H9 (cell line): ENCODE data around the gene ANAPC15. TPM values are rescaled to one million over a fixed set of nuclear protein-coding genes. Genes with fewer than 3 reads are reported as not detected.

Source experiments
- DNase-seq: peaks from one replicate; pipeline ENCODE4 v3.0.0-alpha.2; 2017
- H2AFZ ChIP-seq: one replicate; pipeline ENCODE4 v1.6.1; 2013; ENCODE audit warnings: mild to moderate bottlenecking, low read length, control low read depth, moderate library complexity
- H2AK5ac ChIP-seq: 2 replicates; pipeline ENCODE4 v1.6.1; 2013; ENCODE audit warnings: low read length, control low read depth, mixed read lengths; ENCODE audit not compliant: insufficient read length
- H2BK120ac ChIP-seq: one replicate; pipeline ENCODE4 v1.6.1; 2013; ENCODE audit warnings: low read depth, mild to moderate bottlenecking, low read length, control low read depth, inconsistent platforms; ENCODE audit not compliant: poor library complexity, severe bottlenecking
- H2BK12ac ChIP-seq: 2 replicates; pipeline ENCODE4 v1.6.1; 2013; ENCODE audit warnings: low read length, control low read depth, mixed read lengths, low read depth; ENCODE audit not compliant: insufficient read length
- H2BK15ac ChIP-seq: 2 replicates; pipeline ENCODE4 v1.6.1; 2013; ENCODE audit warnings: low read depth, low read length, control low read depth
- H2BK20ac ChIP-seq: one replicate; pipeline ENCODE4 v1.6.1; 2013; ENCODE audit warnings: low read depth, mild to moderate bottlenecking, low read length, control low read depth, inconsistent platforms; ENCODE audit not compliant: poor library complexity, severe bottlenecking
- H2BK5ac ChIP-seq: 2 replicates; pipeline ENCODE4 v1.6.1; 2013; ENCODE audit warnings: low read length, control low read depth, mixed read lengths; ENCODE audit not compliant: insufficient read length
- H3K14ac ChIP-seq: 2 replicates; pipeline ENCODE4 v1.6.1; 2013; ENCODE audit warnings: low read length, control low read depth; ENCODE audit not compliant: insufficient read depth
- H3K18ac ChIP-seq: 2 replicates; pipeline ENCODE4 v1.6.1; 2013; ENCODE audit warnings: low read depth, mild to moderate bottlenecking, mixed read lengths, low read length, control low read depth; ENCODE audit not compliant: insufficient read length
- H3K23ac ChIP-seq: 2 replicates; pipeline ENCODE4 v1.6.1; 2013; ENCODE audit warnings: low read length, control low read depth, mixed read lengths, low read depth; ENCODE audit not compliant: insufficient read length
- H3K23me2 ChIP-seq: 2 replicates; pipeline ENCODE4 v1.6.1; 2013; ENCODE audit warnings: low read depth, mild to moderate bottlenecking, mixed read lengths, low read length, control low read depth; ENCODE audit not compliant: insufficient read length, poor library complexity, severe bottlenecking
- H3K27ac ChIP-seq: 2 replicates; pipeline ENCODE4 v1.5.1; 2013; ENCODE audit warnings: low read length, control low read depth, mixed read lengths, low read depth; ENCODE audit not compliant: insufficient read length
- H3K27me3 ChIP-seq: 2 replicates; pipeline ENCODE4 v1.6.1; 2013; ENCODE audit warnings: low read length, control low read depth, inconsistent platforms; ENCODE audit not compliant: insufficient read depth
- H3K4ac ChIP-seq: 2 replicates; pipeline ENCODE4 v1.6.1; 2013; ENCODE audit warnings: low read depth, mild to moderate bottlenecking, control low read depth, inconsistent platforms, low read length, moderate library complexity
- H3K4me1 ChIP-seq: 2 replicates; pipeline ENCODE4 v1.6.1; 2013; ENCODE audit warnings: low read length, control low read depth, inconsistent platforms; ENCODE audit not compliant: insufficient read depth
- H3K4me2 ChIP-seq: 2 replicates; pipeline ENCODE4 v1.6.1; 2013; ENCODE audit warnings: low read length, control low read depth, mixed read lengths; ENCODE audit not compliant: insufficient read length, insufficient read depth
- H3K56ac ChIP-seq: 2 replicates; pipeline ENCODE4 v1.6.1; 2013; ENCODE audit warnings: low read depth, mild to moderate bottlenecking, mixed read lengths, low read length, control low read depth; ENCODE audit not compliant: insufficient read length
- H3K79me1 ChIP-seq: 2 replicates; pipeline ENCODE4 v1.6.1; 2013; ENCODE audit warnings: low read depth, mild to moderate bottlenecking, moderate library complexity, low read length, control low read depth, inconsistent platforms; ENCODE audit not compliant: insufficient read depth, poor library complexity, severe bottlenecking
- H3K79me2 ChIP-seq: 2 replicates; pipeline ENCODE4 v1.6.1; 2013; ENCODE audit warnings: low read length, control low read depth, inconsistent platforms; ENCODE audit not compliant: insufficient read depth
- H3K9ac ChIP-seq: 2 replicates; pipeline ENCODE4 v1.6.1; 2013; ENCODE audit warnings: low read length, control low read depth, mixed read lengths; ENCODE audit not compliant: insufficient read length; ENCODE audit errors: extremely low read depth
- H3K9me3 ChIP-seq: one replicate; pipeline ENCODE4 v1.6.1; 2013; ENCODE audit warnings: low read depth, low read length, inconsistent platforms; ENCODE audit not compliant: control insufficient read depth
- H3T11ph ChIP-seq: one replicate; pipeline ENCODE4 v1.6.1; 2013; ENCODE audit warnings: mild to moderate bottlenecking, low read length, control low read depth, inconsistent platforms
- H4K20me1 ChIP-seq: one replicate; pipeline ENCODE4 v1.6.1; 2013; ENCODE audit not compliant: control insufficient read depth, insufficient read length, insufficient read depth
- H4K5ac ChIP-seq: 2 replicates; pipeline ENCODE4 v1.6.1; 2013; ENCODE audit warnings: low read depth, mild to moderate bottlenecking, mixed read lengths, low read length, control low read depth; ENCODE audit not compliant: insufficient read length
- H4K8ac ChIP-seq: replicated peaks from 2 replicates; pipeline ENCODE4 v1.6.1; 2013; ENCODE audit warnings: low read length, control low read depth, mixed read lengths, low read depth; ENCODE audit not compliant: insufficient read length
- H4K91ac ChIP-seq: 2 replicates; pipeline ENCODE4 v1.6.1; 2013; ENCODE audit warnings: low read depth, mild to moderate bottlenecking, moderate library complexity, mixed read lengths, low read length, control low read depth; ENCODE audit not compliant: insufficient read length
- H3K27ac Mint-ChIP-seq, 3 experiments: 2 replicates in 2 of 3; 3 replicates in 1 of 3; pipeline ENCODE4 v1.8.0; 2020 to 2021; ENCODE audit warnings: mixed read lengths in 3 of 3, mild to moderate bottlenecking in 1 of 3, moderate library complexity in 1 of 3
- H3K27me3 Mint-ChIP-seq: 2 replicates; pipeline ENCODE4 v1.8.0; 2021; ENCODE audit warnings: low read depth, mild to moderate bottlenecking, moderate library complexity, mixed read lengths
- H3K36me3 Mint-ChIP-seq, 3 experiments: 2 replicates in 2 of 3; 3 replicates in 1 of 3; pipeline ENCODE4 v1.8.0; 2020 to 2021; ENCODE audit warnings: low read depth in 3 of 3, mixed read lengths in 3 of 3; ENCODE audit not compliant: insufficient read depth in 1 of 3
- H3K4me1 Mint-ChIP-seq, 2 experiments: 2 replicates each; pipeline ENCODE4 v1.8.0; 2020; ENCODE audit warnings: mixed read lengths in 2 of 2
- H3K4me3 Mint-ChIP-seq, 2 experiments: 2 replicates in 1 of 2; 3 replicates in 1 of 2; pipeline ENCODE4 v1.8.0; 2020 to 2021; ENCODE audit warnings: mild to moderate bottlenecking in 2 of 2, mixed read lengths in 2 of 2, moderate library complexity in 1 of 2
- H3K9me3 Mint-ChIP-seq, 2 experiments: 2 replicates in 1 of 2; 3 replicates in 1 of 2; pipeline ENCODE4 v1.8.0; 2020; ENCODE audit warnings: mild to moderate bottlenecking in 2 of 2, mixed read lengths in 2 of 2, moderate library complexity in 1 of 2
- CTCF ChIP-seq: fragments of 200-600 bp; sonication (generic); conservative IDR thresholded peaks from 3 replicates; pipeline ENCODE4 v1.8.0; 2021; ENCODE audit warnings: antibody characterized with exemption, mild to moderate bottlenecking
- WGBS: extraction: QIAGEN DNeasy Blood & Tissue Kit; methylation state at CpG from one replicate; pipeline ENCODE4 v1.1.7; 2013; ENCODE audit warnings: missing lambda C conversion rate, low lambda C conversion rate, mixed read lengths; ENCODE audit not compliant: insufficient read length; ENCODE audit errors: extremely low coverage; 5-methylcytosine and 5-hydroxymethylcytosine counted together
- total RNA-seq: library from RNA; stranded (reverse); gene quantifications from 2 replicates; pipeline ENCODE4 v1.2.1, GENCODE V29; 2021

The ANAPC15 gene
- total RNA-seq, 1 experiment from 2014 or later = 72.6 TPM

GRCh38 chr11:72127923-72128322 is 15.4 kb upstream of the ANAPC15 start:
- Histone ChIP-seq H3K14ac (no peak overlapping the region), H3K4ac (no peak overlapping the region), H2BK20ac (no peak overlapping the region), H4K91ac (no peak overlapping the region), H3K23ac (no peak overlapping the region), H2BK5ac (no peak overlapping the region), H3K79me2 (no peaks in the 10 kb centered on the region), H3K4me2 (no peak overlapping the region), H3K9ac (no peak overlapping the region), H2AK5ac (no peak overlapping the region), H3K56ac (no peak overlapping the region), H4K20me1 (no peaks in the 10 kb centered on the region), H4K5ac (no peak overlapping the region), H3T11ph (no peak overlapping the region), H2BK12ac (no peak overlapping the region), H3K4me1 (no peaks in the 10 kb centered on the region), H2BK120ac (no peak overlapping the region), H3K79me1 (no peaks in the 10 kb centered on the region), H3K9me3 (peaks cover 10% of the 10 kb centered on the region), H3K18ac (no peak overlapping the region), H3K27me3 (no peaks in the 10 kb centered on the region), H3K23me2 (no peaks in the 10 kb centered on the region), H2BK15ac (no peak overlapping the region), H2AFZ (no peak overlapping the region), H3K27ac (no peak overlapping the region), H4K8ac (no peak overlapping the region)
- peaks cover 30 to 54% of the 10 kb centered on the region in 2 experiments for H3K9me3 Mint-ChIP-seq
- no peak for DNase-seq
- no peak overlapping the region for H3K4me3 Mint-ChIP-seq
- H3K36me3 Mint-ChIP-seq = peaks cover 8 to 17% (median 8%) of the 10 kb centered on the region in 3 experiments; a peak in 6 of 7 replicates
- TF ChIP-seq CTCF = no peak
- no CpG with 5 or more reads among the region's 2 CpGs for WGBS
- H3K4me1 Mint-ChIP-seq = no peaks in the 10 kb centered on the region
- H3K27ac Mint-ChIP-seq = no peak overlapping the region
- H3K27me3 Mint-ChIP-seq = peaks cover 40% of the 10 kb centered on the region
